ENCODE results near the gene RFC5.

DNA sequence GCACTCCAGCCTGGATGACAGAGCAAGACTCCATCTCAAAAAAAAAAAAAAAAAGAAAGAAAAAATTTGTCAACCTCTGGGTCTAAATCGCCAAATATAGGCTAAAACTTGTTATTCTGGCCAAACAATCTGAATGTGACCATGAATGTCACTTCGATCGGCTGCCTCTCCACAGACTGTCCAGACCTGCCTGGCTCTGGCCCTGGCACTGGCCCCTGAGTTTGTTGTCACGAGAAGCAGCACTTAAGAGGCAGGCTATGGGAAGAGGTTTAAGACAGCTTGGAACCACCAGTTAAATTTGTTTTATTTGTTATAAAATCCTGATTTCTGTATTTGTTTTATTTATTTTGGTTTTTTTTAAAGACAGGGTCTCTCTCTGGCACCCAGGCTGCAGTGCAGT lies 29.9 kb downstream of the RFC5 start:
- TF ChIP-seq POLR2AphosphoS5 (IDR thresholded peaks at IDR 0.05; ENCODE audit: low read depth) (no peak), GABPA (IDR thresholded peaks at IDR 0.05; ENCODE audit: low read depth) (no peak)
- TF ChIP-seq, protein P1, sequence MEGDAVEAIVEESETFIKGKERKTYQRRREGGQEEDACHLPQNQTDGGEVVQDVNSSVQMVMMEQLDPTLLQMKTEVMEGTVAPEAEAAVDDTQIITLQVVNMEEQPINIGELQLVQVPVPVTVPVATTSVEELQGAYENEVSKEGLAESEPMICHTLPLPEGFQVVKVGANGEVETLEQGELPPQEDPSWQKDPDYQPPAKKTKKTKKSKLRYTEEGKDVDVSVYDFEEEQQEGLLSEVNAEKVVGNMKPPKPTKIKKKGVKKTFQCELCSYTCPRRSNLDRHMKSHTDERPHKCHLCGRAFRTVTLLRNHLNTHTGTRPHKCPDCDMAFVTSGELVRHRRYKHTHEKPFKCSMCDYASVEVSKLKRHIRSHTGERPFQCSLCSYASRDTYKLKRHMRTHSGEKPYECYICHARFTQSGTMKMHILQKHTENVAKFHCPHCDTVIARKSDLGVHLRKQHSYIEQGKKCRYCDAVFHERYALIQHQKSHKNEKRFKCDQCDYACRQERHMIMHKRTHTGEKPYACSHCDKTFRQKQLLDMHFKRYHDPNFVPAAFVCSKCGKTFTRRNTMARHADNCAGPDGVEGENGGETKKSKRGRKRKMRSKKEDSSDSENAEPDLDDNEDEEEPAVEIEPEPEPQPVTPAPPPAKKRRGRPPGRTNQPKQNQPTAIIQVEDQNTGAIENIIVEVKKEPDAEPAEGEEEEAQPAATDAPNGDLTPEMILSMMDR (IDR thresholded peaks at IDR 0.05; ENCODE audit: insufficient read depth, low read length), result no peak

Measured in HL-60 (cell line).